Measurements from ENCODE around the gene DBNDD2.

Gene DBNDD2

DNA sequence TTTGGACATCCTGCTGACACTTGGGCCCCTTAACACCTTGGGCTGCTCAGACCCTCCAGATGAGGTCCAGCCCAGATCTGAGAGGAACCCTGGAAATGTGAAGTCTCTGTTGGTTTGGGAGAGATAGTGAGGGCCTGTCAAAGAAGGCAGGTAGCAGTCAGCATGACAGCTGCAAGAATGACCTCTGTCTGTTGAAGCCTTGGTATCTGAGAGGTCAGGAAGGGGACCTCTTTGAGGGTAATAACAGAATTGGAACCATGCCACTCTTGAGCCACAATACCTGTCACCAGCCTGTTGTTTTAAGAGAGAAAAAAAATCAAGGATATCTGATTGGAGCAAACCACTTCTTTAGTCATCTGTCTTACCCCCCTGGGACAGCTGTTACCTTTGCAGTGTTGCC lies 41.0 kb upstream of the DBNDD2 start:
- Histone ChIP-seq H3K9ac (ENCODE audit: low read length) (no peak overlapping the region), H3K27ac (ENCODE audit: low read depth, low read length) (no peak overlapping the region), H3K4me3 (ENCODE audit: low read depth, low read length) (no peak overlapping the region), H3K27me3 (ENCODE audit: control insufficient read depth, insufficient read depth, low read length) (0 out of 2 replicates have a peak, but pooled peaks cover under 1% of the 10 kb centered on the region), H3K4me1 (ENCODE audit: control insufficient read depth, insufficient read depth, low read length) (no peaks in the 10 kb centered on the region), H3K36me3 (ENCODE audit: control insufficient read depth, insufficient read depth, low read length) (peaks cover 27% of the 10 kb centered on the region), H3K9me3 (ENCODE audit: control insufficient read depth, insufficient read depth, low read depth, low read length) (no peaks in the 10 kb centered on the region)

GRCh38 chr20:45368221-45368980 lies 39.7 kb upstream of the DBNDD2 start:
- Histone ChIP-seq H3K9me3 (ENCODE audit: control insufficient read depth, insufficient read depth, low read depth, low read length) (no peaks in the 10 kb centered on the region), H3K9ac (ENCODE audit: low read length) (no peak overlapping the region), H3K36me3 (ENCODE audit: control insufficient read depth, insufficient read depth, low read length) (peaks cover 27% of the 10 kb centered on the region), H3K4me3 (ENCODE audit: low read depth, low read length) (no peak overlapping the region), H3K27ac (ENCODE audit: low read depth, low read length) (no peak overlapping the region), H3K4me1 (ENCODE audit: control insufficient read depth, insufficient read depth, low read length) (peaks cover 5% of the 10 kb centered on the region), H3K27me3 (ENCODE audit: control insufficient read depth, insufficient read depth, low read length) (peaks cover 14% of the 10 kb centered on the region)

DNA sequence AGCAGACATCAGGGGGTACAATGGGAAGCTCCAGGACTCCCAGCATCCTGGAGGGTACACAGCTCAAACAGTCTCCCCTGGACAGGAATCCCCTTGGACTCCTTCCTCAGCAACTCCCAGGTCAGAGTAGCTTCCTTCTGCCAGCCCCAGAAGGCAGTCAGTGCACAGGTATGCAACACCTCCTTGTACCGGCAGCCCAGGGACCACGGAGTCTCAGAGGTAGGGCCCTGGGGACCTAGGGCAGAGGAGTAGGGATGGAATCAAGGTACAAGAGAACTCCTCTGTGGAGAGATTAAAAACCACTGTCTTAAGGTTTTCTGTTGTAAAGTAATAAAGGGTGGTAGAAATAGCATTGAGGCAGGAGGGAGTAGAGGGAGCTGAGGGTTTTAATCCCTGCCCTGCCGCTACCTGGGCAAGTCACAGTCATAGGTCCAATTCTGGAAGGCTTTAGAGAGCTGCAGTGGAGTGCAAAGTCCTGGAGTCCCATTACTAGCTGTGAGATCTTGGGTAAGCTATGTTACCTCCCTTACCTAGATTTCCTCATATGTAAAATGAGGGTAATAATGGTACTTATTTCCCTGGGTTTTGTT lies 37.4 kb upstream of the DBNDD2 start:
- Histone ChIP-seq H3K9ac (ENCODE audit: low read length) (no peak overlapping the region), H3K27ac (ENCODE audit: low read depth, low read length) (no peak overlapping the region), H3K36me3 (ENCODE audit: control insufficient read depth, insufficient read depth, low read length) (peaks cover 24% of the 10 kb centered on the region), H3K4me1 (ENCODE audit: control insufficient read depth, insufficient read depth, low read length) (peaks cover 6% of the 10 kb centered on the region), H3K27me3 (ENCODE audit: control insufficient read depth, insufficient read depth, low read length) (peaks cover 14% of the 10 kb centered on the region), H3K9me3 (ENCODE audit: control insufficient read depth, insufficient read depth, low read depth, low read length) (no peaks in the 10 kb centered on the region), H3K4me3 (ENCODE audit: low read depth, low read length) (no peak overlapping the region)

DNA sequence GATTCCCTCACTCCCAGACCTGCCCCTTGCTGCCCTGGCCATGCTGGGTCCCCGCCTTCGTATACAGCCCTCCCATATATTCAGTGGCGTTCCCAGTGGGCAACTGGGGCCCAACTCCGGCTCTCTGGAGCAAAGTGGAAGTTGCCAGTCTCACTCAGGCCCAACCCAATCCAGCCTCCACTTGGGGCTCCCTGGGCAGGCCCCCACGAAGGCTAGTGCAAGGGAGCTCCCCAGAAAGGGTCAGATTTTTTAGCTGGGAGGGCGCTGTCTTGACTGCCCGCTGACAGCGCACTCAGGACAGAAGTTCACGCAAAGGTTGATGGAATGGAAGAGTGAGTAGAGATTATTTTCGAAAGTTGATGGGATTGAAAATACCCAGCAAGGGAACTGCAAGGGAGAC lies 35.8 kb upstream of the DBNDD2 start:
- H3K27ac ChIP-seq (ENCODE audit: low read depth, low read length), result no peak overlapping the region
- peaks cover 14% of the 10 kb centered on the region for H3K27me3 ChIP-seq (ENCODE audit: control insufficient read depth, insufficient read depth, low read length)
- no peak overlapping the region for H3K9ac ChIP-seq (ENCODE audit: low read length)
- peaks cover 6% of the 10 kb centered on the region for H3K4me1 ChIP-seq (ENCODE audit: control insufficient read depth, insufficient read depth, low read length)
- H3K9me3 ChIP-seq (ENCODE audit: control insufficient read depth, insufficient read depth, low read depth, low read length), result no peaks in the 10 kb centered on the region
- H3K4me3 ChIP-seq (ENCODE audit: low read depth, low read length), result peak overlapping the region; percentile 63; the same call in 1 of the 2 replicates
- peaks cover 10% of the 10 kb centered on the region for H3K36me3 ChIP-seq (ENCODE audit: control insufficient read depth, insufficient read depth, low read length)

- Histone ChIP-seq H3K36me3 (ENCODE audit: control insufficient read depth, insufficient read depth, low read length) (peaks cover 5% of the 10 kb centered on the region; the same call in 1 of the 2 replicates), H3K9ac (ENCODE audit: low read length) (peak overlapping the region; percentile 24), H3K27ac (ENCODE audit: low read depth, low read length) (no peak overlapping the region), H3K4me1 (ENCODE audit: control insufficient read depth, insufficient read depth, low read length) (peaks cover 6% of the 10 kb centered on the region), H3K27me3 (ENCODE audit: control insufficient read depth, insufficient read depth, low read length) (peaks cover 14% of the 10 kb centered on the region), H3K9me3 (ENCODE audit: control insufficient read depth, insufficient read depth, low read depth, low read length) (no peaks in the 10 kb centered on the region), H3K4me3 (ENCODE audit: low read depth, low read length) (peak overlapping the region; percentile 63)
Observed at GRCh38 chr20:45372646-45373352, 35.3 kb upstream of the DBNDD2 start.

DNA sequence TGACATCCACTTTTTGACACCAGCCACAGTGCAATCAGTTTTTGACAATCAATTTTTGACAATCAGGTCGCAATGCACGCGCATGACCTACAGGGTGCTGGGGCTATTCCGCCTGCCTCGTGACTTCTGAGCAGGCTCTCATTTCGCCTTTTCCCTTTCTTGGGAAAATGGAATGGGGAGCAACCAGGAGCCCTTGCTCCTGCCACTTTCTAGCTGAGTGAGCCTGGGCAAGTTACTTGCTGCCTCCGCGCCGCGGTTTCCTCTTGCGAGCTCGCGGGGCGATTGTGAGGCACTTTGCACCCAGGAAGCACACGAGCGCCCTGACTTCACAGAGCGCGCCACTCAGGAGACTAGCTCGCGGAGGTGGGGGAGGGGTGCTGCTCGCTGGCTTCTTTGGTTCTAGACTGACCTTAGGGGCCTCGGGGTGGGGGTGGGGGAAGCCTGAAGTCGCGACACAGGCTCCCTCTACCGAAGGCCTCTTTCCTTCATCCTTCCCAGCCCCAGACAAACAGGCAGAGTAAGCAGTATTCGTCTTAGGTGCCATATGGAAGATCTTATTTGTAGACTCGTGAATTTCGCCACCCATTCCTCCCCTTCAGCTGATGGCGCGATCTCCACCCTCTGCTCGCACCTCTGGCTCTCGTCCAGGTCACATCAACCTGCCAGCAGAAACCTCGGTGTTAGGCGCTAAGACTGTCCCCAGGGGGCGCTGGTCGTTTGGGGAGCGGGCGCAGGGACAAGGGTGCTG lies 34.6 kb upstream of the DBNDD2 start:
- H3K4me1 ChIP-seq (ENCODE audit: control insufficient read depth, insufficient read depth, low read length), result peaks cover 6% of the 10 kb centered on the region
- H3K9ac ChIP-seq (ENCODE audit: low read length), result peak overlapping the region; percentile 24
- no peak overlapping the region for H3K27ac ChIP-seq (ENCODE audit: low read depth, low read length)
- H3K27me3 ChIP-seq (ENCODE audit: control insufficient read depth, insufficient read depth, low read length), result peaks cover 14% of the 10 kb centered on the region
- peak overlapping the region; percentile 63 for H3K4me3 ChIP-seq (ENCODE audit: low read depth, low read length)
- 0 out of 2 replicates have a peak, but pooled peaks cover 3% of the 10 kb centered on the region for H3K36me3 ChIP-seq (ENCODE audit: control insufficient read depth, insufficient read depth, low read length)
- no peaks in the 10 kb centered on the region for H3K9me3 ChIP-seq (ENCODE audit: control insufficient read depth, insufficient read depth, low read depth, low read length)

- Histone ChIP-seq H3K4me3 (ENCODE audit: low read depth, low read length) (no peak overlapping the region), H3K4me1 (ENCODE audit: control insufficient read depth, insufficient read depth, low read length) (peaks cover 6% of the 10 kb centered on the region), H3K27me3 (ENCODE audit: control insufficient read depth, insufficient read depth, low read length) (peaks cover 14% of the 10 kb centered on the region), H3K9me3 (ENCODE audit: control insufficient read depth, insufficient read depth, low read depth, low read length) (no peaks in the 10 kb centered on the region), H3K27ac (ENCODE audit: low read depth, low read length) (no peak overlapping the region), H3K9ac (ENCODE audit: low read length) (no peak overlapping the region), H3K36me3 (ENCODE audit: control insufficient read depth, insufficient read depth, low read length) (no peaks in the 10 kb centered on the region)
Observed at GRCh38 chr20:45374101-45374467, 34.0 kb upstream of the DBNDD2 start.

- Histone ChIP-seq H3K27me3 (ENCODE audit: control insufficient read depth, insufficient read depth, low read length) (peaks cover 14% of the 10 kb centered on the region), H3K9me3 (ENCODE audit: control insufficient read depth, insufficient read depth, low read depth, low read length) (no peaks in the 10 kb centered on the region), H3K4me3 (ENCODE audit: low read depth, low read length) (no peak overlapping the region), H3K9ac (ENCODE audit: low read length) (no peak overlapping the region), H3K36me3 (ENCODE audit: control insufficient read depth, insufficient read depth, low read length) (no peaks in the 10 kb centered on the region), H3K27ac (ENCODE audit: low read depth, low read length) (no peak overlapping the region), H3K4me1 (ENCODE audit: control insufficient read depth, insufficient read depth, low read length) (peaks cover 6% of the 10 kb centered on the region)
Observed at GRCh38 chr20:45374966-45375365, 33.1 kb upstream of the DBNDD2 start.

GRCh38 chr20:45377269-45377668 lies 30.8 kb upstream of the DBNDD2 start:
- Histone ChIP-seq H3K36me3 (ENCODE audit: control insufficient read depth, insufficient read depth, low read length) (no peaks in the 10 kb centered on the region), H3K4me3 (ENCODE audit: low read depth, low read length) (no peak overlapping the region), H3K27ac (ENCODE audit: low read depth, low read length) (no peak overlapping the region), H3K9me3 (ENCODE audit: control insufficient read depth, insufficient read depth, low read depth, low read length) (no peaks in the 10 kb centered on the region), H3K4me1 (ENCODE audit: control insufficient read depth, insufficient read depth, low read length) (peaks cover 6% of the 10 kb centered on the region), H3K27me3 (ENCODE audit: control insufficient read depth, insufficient read depth, low read length) (peaks cover 12% of the 10 kb centered on the region), H3K9ac (ENCODE audit: low read length) (no peak overlapping the region)

DNA sequence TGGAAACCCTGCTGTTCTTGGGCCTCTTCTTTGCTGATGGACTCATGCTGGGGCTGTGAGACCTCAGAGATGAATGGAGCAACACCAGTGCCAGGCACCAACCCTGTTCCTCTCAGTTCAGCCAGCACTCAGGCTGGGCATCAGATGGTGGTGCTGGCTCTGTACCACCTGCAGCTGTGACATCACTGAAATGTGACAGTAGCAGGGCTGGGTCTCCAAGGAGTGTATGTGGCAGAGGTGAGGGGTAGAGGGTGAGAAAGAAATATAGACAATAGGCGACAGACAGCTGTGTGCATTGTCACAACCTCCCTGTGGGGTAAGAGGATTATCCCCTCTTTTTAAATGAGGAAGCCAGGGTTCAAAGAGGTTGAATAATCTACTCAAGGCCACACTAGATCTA lies 29.9 kb upstream of the DBNDD2 start, which contains the start of gene TP53TG5:
Gene TP53TG5, minus strand, starts transcription at position 135 of the 400 bp plus-strand sequence. Its CDS starts 89 bp downstream, at position 46.
- H3K4me3 ChIP-seq (ENCODE audit: low read depth, low read length), result no peak within 1 kb of the TSS
- peaks cover 2% of the 10 kb centered on the region for H3K4me1 ChIP-seq (ENCODE audit: control insufficient read depth, insufficient read depth, low read length)
- no peaks in the 10 kb centered on the region for H3K9me3 ChIP-seq (ENCODE audit: control insufficient read depth, insufficient read depth, low read depth, low read length)
- peaks cover 3% of the 10 kb centered on the region for H3K27me3 ChIP-seq (ENCODE audit: control insufficient read depth, insufficient read depth, low read length)
- H3K9ac ChIP-seq (ENCODE audit: low read length), result no peak within 1 kb of the TSS
- H3K36me3 ChIP-seq (ENCODE audit: control insufficient read depth, insufficient read depth, low read length), result no peaks in the 10 kb centered on the region
- no peak within 1 kb of the TSS for H3K27ac ChIP-seq (ENCODE audit: low read depth, low read length)

Measured in HUES6 (cell line).